KOPT-K1 (cell line): ENCODE measurements around the gene WDR38.
"Not testable (repeated sequence)": the region's sequence is repeated elsewhere in the genome, so short reads cannot be mapped to it uniquely, and the experiment has no call there.

Source experiments
- H3K27ac ChIP-seq: fragments of 200-600 bp; sonication (generic); 2 replicates; pipeline ENCODE4 v1.5.1; 2016; ENCODE audit warnings: antibody characterized with exemption, mild to moderate bottlenecking, low read depth, low read length; ENCODE audit not compliant: poor library complexity, severe bottlenecking
- H3K36me3 ChIP-seq: fragments of 200-600 bp; sonication (generic); 2 replicates; pipeline ENCODE4 v1.5.1; 2017; ENCODE audit warnings: antibody characterized with exemption, mild to moderate bottlenecking, low read length, moderate library complexity; ENCODE audit not compliant: insufficient read depth
- H3K9me3 ChIP-seq: fragments of 200-600 bp; sonication (generic); 2 replicates; pipeline ENCODE4 v1.5.1; 2017; ENCODE audit warnings: antibody characterized with exemption, low read length, mild to moderate bottlenecking; ENCODE audit not compliant: insufficient read depth, poor library complexity, severe bottlenecking

The WDR38 gene

DNA sequence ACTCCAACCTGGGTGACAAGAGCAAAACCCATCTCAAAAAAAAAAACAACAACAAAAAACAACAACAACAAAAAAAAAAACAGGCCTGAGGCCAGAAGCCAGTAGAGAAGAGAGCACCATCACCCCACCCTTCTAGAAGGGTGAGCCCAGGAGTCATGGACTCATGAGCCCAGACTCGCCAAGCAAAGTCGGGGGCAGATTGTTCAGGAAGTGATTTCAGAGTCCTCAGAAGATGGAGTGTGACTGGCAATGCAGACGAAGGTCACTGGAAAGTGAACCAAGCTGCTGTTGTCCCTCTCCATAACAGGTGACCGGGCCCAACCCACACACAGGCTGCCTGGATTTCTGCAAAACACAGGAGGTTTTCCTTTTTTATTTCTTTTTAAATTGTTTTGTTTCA lies 9.0 kb upstream of the WDR38 start:
- no peaks in the 10 kb centered on the region for H3K36me3 ChIP-seq
- H3K9me3 ChIP-seq: no peaks in the 10 kb centered on the region
- H3K27ac ChIP-seq: no peak overlapping the region

DNA sequence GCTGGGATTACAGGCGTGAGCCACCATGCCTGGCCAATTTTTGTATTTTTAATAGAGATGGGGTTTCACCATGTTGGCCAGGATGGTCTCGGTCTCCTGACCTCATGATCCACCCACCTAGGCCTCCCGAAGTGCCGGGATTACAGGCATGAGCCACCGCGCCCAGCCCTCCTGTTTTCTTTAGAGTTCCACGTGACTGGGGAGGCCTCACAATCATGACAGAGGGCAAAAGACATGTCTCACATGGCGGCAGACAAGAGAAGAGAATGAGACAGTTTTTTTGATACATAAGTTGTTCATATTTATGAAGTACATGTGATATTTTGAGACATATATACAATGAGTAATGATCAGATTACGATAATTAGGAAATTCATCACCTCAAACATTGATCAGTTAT lies 6.8 kb upstream of the WDR38 start:
- H3K9me3 ChIP-seq, H3K27ac ChIP-seq, H3K36me3 ChIP-seq: not testable (repeated sequence)

DNA sequence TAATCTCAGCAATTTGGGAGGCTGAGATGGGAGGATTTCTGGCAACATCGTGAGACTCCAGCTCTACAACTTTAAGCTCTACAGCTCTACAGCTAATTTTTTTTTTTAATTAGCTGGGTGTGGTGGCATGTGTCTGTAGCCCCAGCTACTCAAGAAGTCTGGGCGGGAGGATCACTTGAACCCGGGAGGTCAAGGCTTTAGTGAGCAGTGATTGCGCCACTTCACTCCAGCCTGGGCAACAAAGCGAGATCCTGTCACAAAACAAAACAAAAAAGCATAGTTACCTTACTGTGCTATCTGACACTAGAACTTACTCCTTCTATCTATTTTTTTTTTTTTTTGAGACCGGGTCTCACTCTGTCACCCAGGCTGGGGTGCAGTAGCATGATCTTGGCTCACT lies 6.3 kb upstream of the WDR38 start:
- Histone ChIP-seq H3K9me3 (no peaks in the 10 kb centered on the region), H3K36me3 (no peaks in the 10 kb centered on the region), H3K27ac (no peak overlapping the region)

DNA sequence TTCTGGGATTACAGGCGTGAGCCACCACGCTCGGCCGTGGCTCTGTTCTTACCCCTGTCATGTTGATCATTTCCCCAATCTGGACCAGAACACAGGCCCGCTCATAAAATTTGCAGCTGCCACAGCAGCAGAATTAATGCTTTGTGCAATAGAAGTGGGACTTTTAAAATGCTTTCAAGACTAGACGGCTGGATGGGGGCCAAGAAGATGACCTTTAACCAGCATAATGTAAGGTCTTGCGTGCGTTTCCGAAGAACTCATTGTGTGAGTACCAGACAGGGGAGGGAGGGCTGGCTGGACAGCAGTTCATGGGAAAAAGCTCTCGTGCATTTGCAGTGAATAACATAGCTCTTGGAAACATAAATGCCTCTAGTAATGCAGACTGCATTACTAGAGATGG lies 3.5 kb upstream of the WDR38 start:
- H3K9me3 ChIP-seq: no peaks in the 10 kb centered on the region
- H3K27ac ChIP-seq: no peak overlapping the region
- no peaks in the 10 kb centered on the region for H3K36me3 ChIP-seq

DNA sequence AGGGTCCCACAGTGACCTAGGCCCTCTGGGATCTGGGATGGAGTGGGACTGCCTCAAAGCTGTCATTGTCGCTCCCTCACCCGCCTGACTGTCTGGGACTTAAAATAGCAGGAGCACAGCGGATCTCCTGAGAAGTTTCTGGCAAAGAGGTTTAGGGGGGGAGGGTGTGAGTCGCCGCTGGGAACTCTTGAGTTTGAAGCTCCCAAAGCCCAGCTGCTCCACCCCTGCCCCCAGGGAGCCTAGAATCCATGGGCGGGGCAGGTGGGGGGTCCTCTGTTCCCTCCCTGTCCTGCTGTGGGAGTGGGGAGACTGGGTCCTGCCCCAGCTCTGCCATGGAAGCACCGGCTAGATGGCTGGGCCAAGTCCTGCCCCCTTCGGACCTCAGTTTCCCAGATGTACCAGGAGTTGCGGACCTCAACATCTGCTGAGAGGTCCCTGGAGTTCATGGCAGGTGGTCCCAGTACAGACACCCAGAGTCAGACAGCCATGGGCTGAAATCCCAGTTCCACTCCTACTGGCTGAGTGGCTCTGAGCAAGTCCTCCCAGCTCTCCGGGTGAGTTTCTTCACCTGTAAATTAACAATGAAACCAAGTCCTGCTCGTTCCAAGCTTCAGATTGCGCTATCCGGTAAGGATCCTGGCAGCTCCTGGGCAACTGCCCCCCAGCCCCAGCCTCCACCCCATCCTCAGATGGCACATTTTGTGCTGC lies 985 bp upstream of the WDR38 start:
- Histone ChIP-seq H3K9me3 (no peaks in the 10 kb centered on the region), H3K27ac (no peak overlapping the region)

DNA sequence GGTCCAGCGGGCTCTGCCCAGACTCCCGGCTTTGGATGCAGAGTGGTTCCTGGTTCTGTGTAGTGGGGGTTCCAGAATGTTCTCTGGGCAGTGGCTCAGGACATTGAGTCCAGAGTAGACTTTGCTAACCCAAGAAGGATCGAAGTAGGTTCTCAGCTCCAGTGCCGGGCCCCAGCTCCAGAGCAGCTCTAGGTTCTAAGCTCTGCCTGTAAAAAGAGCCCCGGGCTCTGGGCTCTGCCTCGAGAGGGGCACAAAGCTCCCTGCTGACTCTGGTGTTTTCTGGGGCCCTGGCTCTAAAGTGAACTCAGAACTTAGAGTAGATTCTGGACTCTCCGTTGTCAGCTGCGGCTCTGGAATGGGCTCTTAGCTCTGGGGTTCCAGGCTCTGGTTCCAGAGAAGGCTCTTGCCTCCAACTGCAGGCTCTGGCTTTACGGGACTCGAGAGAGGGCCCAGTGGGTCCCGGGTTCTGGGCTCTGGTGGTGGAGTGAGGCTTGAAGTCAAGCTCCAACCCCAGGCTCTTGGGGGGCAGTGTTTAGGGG lies 414 bp downstream of the WDR38 start:
- H3K36me3 ChIP-seq: peaks cover 28% of the 10 kb centered on the region
- no peak overlapping the region for H3K27ac ChIP-seq
- no peaks in the 10 kb centered on the region for H3K9me3 ChIP-seq

More for the DNA sequence above, 985 bp upstream of the WDR38 start:
- H3K36me3 ChIP-seq: peaks cover 14% of the 10 kb centered on the region

DNA sequence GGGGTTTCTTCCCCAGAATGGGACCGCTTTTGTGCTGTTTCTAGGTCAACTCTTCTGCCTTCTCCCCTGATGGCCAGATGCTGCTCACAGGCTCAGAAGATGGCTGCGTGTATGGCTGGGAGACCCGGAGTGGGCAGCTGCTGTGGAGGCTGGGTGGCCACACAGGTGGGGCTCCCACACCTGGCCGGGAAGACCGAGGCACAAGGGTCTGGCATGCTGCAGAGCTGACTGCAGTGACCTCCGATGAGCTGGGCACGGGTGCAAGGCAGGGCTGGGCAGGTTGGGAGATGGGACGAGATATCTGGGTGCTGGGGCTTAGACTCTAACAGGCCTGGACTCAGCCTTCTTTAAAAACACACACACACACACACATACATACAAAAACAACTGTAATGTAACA lies 901 bp downstream of the WDR38 start:
- Histone ChIP-seq H3K9me3 (no peaks in the 10 kb centered on the region), H3K27ac (no peak overlapping the region), H3K36me3 (peaks cover 32% of the 10 kb centered on the region)

DNA sequence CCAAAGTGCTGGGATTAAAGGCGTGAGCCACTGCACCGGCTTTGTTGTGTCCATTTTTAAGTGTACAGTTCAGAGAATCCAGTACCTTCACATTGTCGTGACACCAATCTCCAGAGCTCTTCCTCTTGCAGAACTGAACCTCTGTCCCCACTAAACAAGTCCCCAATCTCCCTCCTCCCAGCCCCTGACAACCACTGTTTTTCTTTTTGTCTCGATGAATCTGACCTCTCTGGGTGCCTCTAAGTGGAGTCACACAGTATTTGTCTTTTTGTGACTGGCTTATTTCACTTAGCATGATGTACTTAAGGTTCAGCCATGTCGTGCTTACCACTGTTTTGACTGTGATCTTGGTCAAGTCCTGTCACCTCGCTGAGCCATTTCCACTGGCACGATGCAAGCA lies 1.6 kb downstream of the WDR38 start:
- Histone ChIP-seq H3K9me3 (no peaks in the 10 kb centered on the region), H3K36me3 (peaks cover 39% of the 10 kb centered on the region), H3K27ac (no peak overlapping the region)

DNA sequence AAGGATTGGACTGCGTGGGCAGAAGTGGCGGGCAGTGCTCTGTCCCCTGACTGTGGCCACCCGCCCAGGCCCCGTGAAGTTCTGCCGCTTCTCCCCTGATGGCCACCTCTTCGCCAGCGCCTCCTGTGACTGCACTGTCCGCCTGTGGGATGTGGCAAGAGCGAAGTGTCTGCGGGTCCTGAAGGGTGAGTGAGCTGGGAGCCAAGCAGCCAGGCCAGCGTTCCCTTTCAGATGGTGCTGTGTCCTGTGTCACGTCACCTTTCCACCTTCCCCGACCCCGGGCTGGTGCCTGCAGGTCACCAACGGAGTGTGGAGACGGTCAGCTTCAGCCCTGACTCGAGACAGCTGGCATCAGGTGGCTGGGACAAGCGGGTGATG lies 2.3 kb downstream of the WDR38 start:
- Histone ChIP-seq H3K36me3 (peaks cover 46% of the 10 kb centered on the region), H3K27ac (no peak overlapping the region), H3K9me3 (no peaks in the 10 kb centered on the region)

DNA sequence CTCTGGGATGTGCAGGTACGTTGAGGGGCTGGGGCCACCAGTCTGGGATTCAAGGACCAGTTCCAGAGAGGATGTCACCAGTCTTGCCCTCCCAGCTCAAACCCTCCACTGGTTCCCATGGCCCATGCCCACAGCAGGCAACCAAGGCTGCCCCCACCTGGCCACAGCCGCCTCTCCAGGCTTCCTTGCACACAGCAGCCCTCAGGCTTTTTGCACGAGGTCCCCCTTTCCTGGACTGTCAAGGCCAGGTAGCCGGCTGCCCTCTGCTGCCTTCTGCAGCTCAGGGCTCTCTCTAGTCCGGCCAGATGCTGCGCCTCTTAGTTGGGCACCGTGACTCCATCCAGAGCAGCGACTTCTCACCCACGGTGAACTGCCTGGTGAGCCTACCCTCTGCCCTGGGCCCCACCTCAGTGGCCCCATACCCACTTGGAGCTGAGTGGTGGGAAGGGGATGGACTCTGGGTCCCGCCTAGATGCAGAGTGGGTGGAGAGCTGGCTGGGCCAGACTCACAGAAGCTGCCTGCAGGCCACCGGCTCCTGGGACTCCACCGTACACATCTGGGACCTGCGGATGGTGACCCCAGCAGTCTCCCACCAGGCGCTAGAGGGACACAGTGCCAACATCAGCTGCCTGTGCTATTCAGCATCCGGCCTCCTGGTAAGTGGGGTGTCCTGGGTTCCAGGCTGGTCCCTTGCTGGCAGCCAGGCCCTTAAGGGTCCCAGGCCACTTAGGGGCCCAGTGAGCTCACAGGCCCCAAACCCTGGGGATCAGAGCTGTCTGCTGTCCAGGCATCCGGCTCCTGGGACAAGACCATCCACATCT lies 2.9 kb downstream of the WDR38 start:
- Histone ChIP-seq H3K36me3 (peaks cover 52% of the 10 kb centered on the region), H3K9me3 (no peaks in the 10 kb centered on the region), H3K27ac (no peak overlapping the region)

DNA sequence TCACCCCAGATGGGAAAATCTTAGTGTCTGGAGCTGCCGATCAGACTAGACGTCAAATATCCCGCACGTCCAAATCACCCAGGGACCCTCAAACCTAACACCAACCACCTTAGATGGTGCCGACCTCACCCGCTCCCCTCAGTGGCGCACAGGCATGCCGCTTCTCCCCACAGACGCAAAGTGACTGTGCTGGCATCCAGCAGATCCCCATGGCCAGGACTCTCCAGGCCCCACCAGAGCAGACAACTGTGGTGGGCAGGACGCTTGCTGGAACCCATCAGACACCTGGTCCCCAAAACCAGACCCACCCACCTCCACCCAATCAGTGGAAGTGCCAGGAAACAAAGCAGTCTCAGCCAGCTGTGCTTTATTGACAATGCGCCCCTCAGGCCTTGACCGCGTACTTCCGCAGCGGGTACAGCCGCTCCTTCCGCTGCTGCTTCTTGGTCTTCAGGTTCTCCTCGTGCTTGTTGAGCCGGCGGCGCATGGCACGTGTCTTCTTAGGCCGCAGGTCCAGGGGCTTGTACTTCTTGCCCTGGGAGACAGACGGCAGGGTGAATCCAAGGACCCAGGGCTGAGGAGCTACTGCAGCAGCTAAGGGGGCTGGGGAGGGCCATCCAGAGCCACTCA lies 4.4 kb downstream of the WDR38 start:
- H3K27ac ChIP-seq: no peak overlapping the region
- peaks cover 54% of the 10 kb centered on the region for H3K36me3 ChIP-seq
- no peaks in the 10 kb centered on the region for H3K9me3 ChIP-seq

DNA sequence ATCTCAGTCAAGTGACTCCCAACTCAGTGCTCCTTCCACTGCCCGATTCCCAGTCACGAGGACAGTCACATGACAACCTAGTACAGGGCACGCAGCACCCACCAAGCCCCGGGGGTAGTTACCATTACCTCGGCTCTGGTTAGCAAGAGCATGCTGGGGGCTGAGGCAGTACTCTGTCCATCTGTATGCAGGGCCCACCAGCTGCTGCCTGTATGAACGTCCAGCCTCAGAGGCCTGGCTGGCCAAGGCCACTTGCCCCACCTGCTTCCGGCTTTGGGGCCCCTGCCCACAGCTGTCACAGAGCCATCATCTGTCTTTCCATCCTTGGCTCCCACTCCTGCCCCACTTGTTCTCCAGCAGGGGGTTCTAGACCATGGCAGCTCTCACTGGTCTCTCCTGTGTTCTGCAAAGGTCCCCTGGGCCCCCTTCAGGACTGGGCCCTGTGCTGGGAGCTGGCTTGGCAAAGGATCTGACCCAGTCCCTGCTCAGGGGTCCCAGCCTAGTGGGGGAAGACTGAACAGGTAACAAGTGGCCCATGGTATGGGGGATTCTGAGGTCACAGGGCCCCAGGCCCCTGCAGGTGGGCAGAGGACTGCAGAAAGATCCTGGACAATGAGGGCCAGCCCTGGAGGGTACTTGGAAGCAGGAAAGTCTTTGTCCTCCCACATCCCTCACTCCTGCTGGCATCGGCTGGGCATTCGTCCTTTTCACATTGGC lies 5.2 kb downstream of the WDR38 start:
- H3K9me3 ChIP-seq: no peaks in the 10 kb centered on the region
- no peak overlapping the region for H3K27ac ChIP-seq
- peaks cover 54% of the 10 kb centered on the region for H3K36me3 ChIP-seq

DNA sequence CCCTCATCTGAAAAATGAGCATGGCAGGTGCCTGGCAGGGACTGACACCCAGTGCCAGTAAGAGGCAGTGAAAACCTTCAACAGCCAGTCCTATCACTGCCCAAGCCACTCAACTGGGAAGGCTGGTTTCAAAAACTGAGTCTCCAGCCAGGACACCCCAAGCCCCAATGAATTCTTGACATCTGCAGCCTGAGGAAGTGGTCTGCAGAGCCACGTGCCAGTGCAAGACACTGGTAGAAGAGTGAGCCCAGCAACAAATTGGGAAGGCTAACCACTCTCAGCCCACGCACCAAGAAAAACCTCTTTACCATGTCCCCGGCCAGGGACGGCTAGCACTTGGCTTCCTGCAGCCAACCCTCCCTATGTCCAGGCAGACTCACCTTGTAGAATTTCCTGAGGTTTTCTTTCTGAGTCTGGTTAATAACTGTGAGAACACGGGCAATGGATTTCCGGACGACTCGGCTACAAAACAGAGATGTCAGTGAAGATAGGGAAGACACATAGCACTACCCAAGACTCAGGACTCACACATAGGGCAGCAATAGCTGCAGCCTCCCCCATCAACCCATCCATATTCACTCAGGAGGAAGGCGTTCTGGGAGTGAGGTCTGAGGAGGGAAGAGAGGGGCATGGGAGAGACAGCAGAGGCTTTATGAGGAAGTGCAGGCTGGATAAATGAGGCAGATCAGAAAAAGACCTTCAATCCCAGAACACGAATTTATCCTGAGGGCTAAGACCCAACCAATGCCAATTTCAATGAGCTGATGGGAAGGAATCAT lies 6.7 kb downstream of the WDR38 start:
- Histone ChIP-seq H3K9me3 (no peaks in the 10 kb centered on the region), H3K36me3 (peaks cover 54% of the 10 kb centered on the region), H3K27ac (peak overlapping the region; percentile 90)

DNA sequence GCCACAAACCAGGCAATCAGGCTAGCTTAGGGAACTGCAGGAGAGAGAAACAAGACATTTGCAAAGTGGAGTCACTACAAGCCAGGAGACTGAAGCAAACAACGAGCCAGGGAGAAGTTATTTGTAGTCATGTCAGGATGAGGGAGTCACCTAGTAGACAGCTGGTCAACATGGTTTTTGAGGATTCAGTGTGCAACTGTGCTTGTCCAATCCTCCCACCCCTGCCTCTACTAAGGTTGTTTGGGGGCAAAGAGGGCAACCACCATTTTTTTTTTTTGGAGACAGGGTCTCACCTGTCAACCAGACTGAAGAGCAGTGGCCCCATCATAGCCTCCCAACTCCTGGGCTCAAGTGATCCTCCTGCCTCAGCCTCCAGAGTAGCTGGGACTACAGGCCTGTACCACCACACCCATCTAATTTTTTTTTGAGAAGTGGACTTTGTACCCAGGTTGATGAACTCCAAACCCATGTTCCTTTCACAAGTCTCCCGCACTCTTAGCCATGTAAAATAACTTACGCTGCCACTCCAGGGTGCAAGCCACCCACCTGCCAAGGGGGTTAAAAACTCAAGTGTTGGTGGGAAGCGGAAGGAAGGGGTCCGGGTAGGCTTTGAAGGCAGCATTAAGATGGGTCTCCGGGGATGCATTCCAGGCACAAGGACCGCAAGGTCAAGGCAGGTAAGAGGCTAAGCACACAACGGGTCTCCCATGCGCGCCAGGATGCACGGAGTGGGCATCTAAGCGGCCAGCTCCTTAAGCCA lies 7.5 kb downstream of the WDR38 start:
- peak overlapping the region; percentile 90 for H3K27ac ChIP-seq
- no peaks in the 10 kb centered on the region for H3K9me3 ChIP-seq
- peaks cover 54% of the 10 kb centered on the region for H3K36me3 ChIP-seq
